Tibial nerve (tissue), 4 donors: ENCODE data around the gene TNPO3. TPM values are rescaled to one million over a fixed set of nuclear protein-coding genes. Genes with fewer than 3 reads are reported as not detected.

ENCODE experiments used
- DNase-seq, 2 donors: peaks; one replicate each; pipeline ENCODE4 v3.0.0-alpha.2; 2019; ENCODE audit warnings: low spot score in 2 of 2
- H3K27ac ChIP-seq, 4 donors: fragments of 200-600 bp; sonication (generic) in 3 of 4; one replicate each; pipeline ENCODE4 v1.5.1; 2017 to 2019; ENCODE audit warnings: mild to moderate bottlenecking in 1 of 4
- H3K27me3 ChIP-seq, 2 donors: fragments of 200-600 bp; sonication (generic) in 1 of 2; one replicate each; pipeline versions ENCODE4 v1.5.1 to v1.6.0; 2017 to 2019
- H3K36me3 ChIP-seq, 3 donors: fragments of 200-600 bp; sonication (generic); one replicate each; pipeline ENCODE4 v1.5.1; 2018 to 2019
- H3K4me1 ChIP-seq, 4 donors: fragments of 200-600 bp; sonication (generic) in 3 of 4; one replicate each; pipeline ENCODE4 v1.5.1; 2017 to 2019
- H3K4me3 ChIP-seq, 4 donors: fragments of 200-600 bp; sonication (generic) in 3 of 4; one replicate each; pipeline ENCODE4 v1.5.1; 2017 to 2019; ENCODE audit warnings: mild to moderate bottlenecking in 1 of 4, moderate library complexity in 1 of 4
- H3K9me3 ChIP-seq, 4 donors: fragments of 200-600 bp; sonication (generic) in 3 of 4; one replicate each; pipeline ENCODE4 v1.5.1; 2017 to 2019
- EP300 ChIP-seq, 2 donors: sonication (generic); formaldehyde crosslinking; IDR thresholded peaks; one replicate each; pipeline ENCODE4 v1.6.1; 2017; ENCODE audit warnings: antibody characterized with exemption in 2 of 2, mild to moderate bottlenecking in 1 of 2
- POLR2A ChIP-seq, 2 donors: fragments of 450-650 bp; IDR thresholded peaks; one replicate each; pipeline ENCODE4 v1.6.1; 2017; ENCODE audit warnings: antibody characterized with exemption in 2 of 2, mild to moderate bottlenecking in 2 of 2, moderate library complexity in 2 of 2
- WGBS, 2 donors: methylation state at CpG; one replicate each; pipeline ENCODE4 v1.1.5; 2018; 5-methylcytosine and 5-hydroxymethylcytosine counted together
- total RNA-seq, 4 donors: library from RNA; depleted of rRNA; stranded (reverse); fragments of >200 nt; gene quantifications; one replicate each; pipeline ENCODE4 v1.1.0, GENCODE V29; 2016
- TF ChIP-seq, protein P1 (sequence below), 5 experiments: fragments of 200-600 bp in 3 of 5; fragments of 450-650 bp in 2 of 5; sonication (generic) in 3 of 5; IDR thresholded peaks; one replicate each; pipeline ENCODE4 v1.5.1; 2016 to 2019; ENCODE audit warnings: antibody characterized with exemption in 5 of 5, mild to moderate bottlenecking in 3 of 5, moderate library complexity in 2 of 5

The TNPO3 gene
- total RNA-seq, 4 donors from 2014 or later: 33.9 to 36.9 (median 35.5) TPM

DNA sequence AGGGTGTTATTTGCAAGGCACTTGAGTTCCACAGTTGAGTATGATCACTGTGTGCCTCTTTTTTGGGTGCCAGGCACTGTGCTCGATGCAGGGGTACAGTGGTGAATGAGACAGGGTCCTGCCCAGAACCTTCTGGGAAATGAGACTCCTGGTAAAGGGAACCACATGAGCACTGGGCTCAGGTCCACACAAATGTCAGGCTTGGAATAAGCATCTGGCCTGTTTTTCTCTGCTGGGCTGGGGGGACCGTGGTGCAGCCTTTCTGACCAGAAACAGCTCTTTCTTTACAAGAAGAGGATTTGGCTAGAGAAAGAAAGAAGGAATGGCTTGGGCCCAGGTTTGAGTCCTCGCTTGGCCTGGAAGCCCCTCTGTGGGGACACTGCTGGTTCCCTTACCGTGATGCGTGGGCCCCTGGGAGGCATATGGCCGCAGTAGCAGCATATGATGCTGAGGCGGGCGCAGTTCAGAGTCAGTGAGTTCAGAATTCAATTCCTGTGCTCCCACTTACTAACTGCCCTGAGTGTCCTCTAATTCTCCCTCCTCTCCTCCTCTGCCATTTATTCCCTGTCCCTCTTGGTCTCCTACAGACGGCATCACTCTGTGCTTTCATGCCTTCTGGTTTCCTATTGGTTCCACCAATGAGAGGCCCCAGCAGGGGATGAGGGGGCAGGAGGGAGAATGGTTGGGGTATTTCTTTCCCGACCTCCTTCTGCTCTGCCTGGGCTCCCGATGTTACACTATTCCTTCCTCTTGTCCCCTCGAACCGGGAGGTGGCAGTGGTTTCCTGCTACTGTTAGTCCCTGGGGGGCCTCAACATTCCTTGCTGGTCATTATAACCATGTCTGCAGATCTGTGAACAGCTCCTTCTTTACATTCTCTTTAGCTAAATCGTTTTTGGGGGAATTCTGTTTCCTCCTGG lies 134.8 kb downstream of the TNPO3 start:
- Histone ChIP-seq H3K9me3 (no peaks in the 10 kb centered on the region), H3K36me3 (no peaks in the 10 kb centered on the region), H3K4me3 (no peak overlapping the region), H3K27ac (no peak overlapping the region), H3K27me3 (peaks cover 0 to 66% of the 10 kb centered on the region in 2 donors), H3K4me1 (peaks cover 0 to 11% (median 9%) of the 10 kb centered on the region in 4 donors)
- DNase-seq: no peak
- WGBS, 2 donors: 48 to 51% methylated on average over 14 of the region's 14 CpGs
- TF ChIP-seq, protein P1, sequence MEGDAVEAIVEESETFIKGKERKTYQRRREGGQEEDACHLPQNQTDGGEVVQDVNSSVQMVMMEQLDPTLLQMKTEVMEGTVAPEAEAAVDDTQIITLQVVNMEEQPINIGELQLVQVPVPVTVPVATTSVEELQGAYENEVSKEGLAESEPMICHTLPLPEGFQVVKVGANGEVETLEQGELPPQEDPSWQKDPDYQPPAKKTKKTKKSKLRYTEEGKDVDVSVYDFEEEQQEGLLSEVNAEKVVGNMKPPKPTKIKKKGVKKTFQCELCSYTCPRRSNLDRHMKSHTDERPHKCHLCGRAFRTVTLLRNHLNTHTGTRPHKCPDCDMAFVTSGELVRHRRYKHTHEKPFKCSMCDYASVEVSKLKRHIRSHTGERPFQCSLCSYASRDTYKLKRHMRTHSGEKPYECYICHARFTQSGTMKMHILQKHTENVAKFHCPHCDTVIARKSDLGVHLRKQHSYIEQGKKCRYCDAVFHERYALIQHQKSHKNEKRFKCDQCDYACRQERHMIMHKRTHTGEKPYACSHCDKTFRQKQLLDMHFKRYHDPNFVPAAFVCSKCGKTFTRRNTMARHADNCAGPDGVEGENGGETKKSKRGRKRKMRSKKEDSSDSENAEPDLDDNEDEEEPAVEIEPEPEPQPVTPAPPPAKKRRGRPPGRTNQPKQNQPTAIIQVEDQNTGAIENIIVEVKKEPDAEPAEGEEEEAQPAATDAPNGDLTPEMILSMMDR (IDR thresholded peaks at IDR 0.05): no peak
- TF ChIP-seq POLR2A (IDR thresholded peaks at IDR 0.05) (no peak), EP300 (IDR thresholded peaks at IDR 0.05) (no peak)

DNA sequence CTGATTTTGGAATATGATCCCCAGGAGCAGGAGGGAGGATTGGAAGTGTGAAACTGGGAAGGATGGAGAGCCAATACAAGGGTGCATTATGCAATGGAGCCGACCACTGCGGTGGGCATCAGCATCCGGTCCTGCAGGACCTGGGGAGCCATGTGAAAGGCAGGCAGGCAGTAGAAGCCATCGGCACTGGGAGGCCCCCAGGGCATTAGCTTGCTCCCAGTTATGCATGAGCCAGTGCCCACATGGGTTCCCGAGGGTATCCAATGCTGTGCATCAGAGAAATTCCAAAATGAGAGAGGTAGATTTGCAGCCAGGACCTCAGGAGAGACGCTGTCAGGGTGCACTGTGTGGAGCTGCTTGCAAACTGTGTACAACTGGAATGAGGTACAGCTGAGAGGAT lies 135.7 kb downstream of the TNPO3 start:
- Histone ChIP-seq H3K4me1 (peaks cover 0 to 17% (median 9%) of the 10 kb centered on the region in 4 donors), H3K27me3 (peaks cover 0 to 75% of the 10 kb centered on the region in 2 donors), H3K27ac (no peak overlapping the region), H3K36me3 (no peaks in the 10 kb centered on the region), H3K4me3 (no peak overlapping the region), H3K9me3 (no peaks in the 10 kb centered on the region)
- 68 to 73% methylated on average over 6 of the region's 6 CpGs for WGBS, 2 donors
- no peak for DNase-seq
- TF ChIP-seq, protein P1 (IDR thresholded peaks at IDR 0.05): no peak
- no peak for TF ChIP-seq EP300 (IDR thresholded peaks at IDR 0.05)
- no peak for TF ChIP-seq POLR2A (IDR thresholded peaks at IDR 0.05)

DNA sequence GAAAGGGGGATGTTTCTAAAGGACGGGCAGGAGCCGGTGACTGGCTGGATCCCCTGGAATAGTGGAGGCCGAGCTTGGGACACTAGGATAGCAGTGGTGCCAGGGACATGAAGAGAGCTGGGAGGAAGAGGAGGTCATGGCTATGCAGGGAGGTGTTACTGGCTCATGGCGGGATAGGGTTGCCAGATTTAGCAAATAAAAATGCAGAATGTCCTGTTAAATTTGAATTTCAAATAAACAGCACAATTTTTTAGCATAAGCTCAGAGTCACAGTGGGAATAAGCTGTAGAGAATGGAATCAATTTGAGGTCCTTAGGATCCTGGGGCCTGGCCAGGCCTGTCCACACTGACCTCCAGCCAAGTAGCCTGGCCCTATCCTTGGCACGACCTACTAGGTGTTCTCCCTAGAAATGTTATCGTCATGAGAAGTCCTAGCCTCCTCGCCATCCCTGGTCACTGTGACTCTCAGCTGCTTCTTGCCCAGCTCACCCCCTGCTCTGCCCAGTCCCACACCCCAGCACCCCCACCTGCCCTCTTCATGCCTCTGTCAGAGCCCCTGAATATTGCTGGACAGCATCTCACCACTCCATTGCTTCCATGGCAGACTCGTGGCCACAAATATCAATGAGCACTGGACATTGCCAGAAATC lies 136.8 kb downstream of the TNPO3 start:
- Histone ChIP-seq H3K4me1 (peaks cover 0 to 17% (median 9%) of the 10 kb centered on the region in 4 donors), H3K27me3 (peaks cover 0 to 77% of the 10 kb centered on the region in 2 donors), H3K36me3 (no peaks in the 10 kb centered on the region), H3K4me3 (no peak overlapping the region), H3K27ac (no peak overlapping the region), H3K9me3 (no peaks in the 10 kb centered on the region)
- no peak for DNase-seq
- 78 to 82% methylated on average over 8 of the region's 8 CpGs for WGBS, 2 donors
- no peak for TF ChIP-seq EP300 (IDR thresholded peaks at IDR 0.05)
- TF ChIP-seq POLR2A (IDR thresholded peaks at IDR 0.05): no peak
- TF ChIP-seq, protein P1 (IDR thresholded peaks at IDR 0.05): no peak

DNA sequence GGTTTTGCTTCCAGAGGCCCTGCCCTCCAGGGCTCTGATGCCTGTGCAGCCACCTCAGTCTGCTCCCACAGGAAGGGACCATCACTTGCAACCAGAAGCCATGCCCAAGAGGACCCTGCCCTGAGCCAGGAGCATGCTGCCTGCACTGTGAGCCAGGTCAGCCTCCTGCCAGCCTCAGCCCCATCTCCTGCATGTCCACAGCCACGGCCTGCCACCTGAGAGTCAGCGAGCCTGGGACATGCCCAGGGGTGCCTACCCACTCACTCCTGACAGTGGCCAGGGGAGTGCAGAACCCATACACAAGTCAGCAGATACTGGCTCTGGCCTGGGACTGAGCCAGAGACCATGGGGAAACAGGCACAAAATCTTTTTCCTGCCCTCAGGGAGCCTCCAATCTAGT lies 137.8 kb downstream of the TNPO3 start:
- H3K27me3 ChIP-seq: peaks cover 0 to 67% of the 10 kb centered on the region in 2 donors
- H3K4me1 ChIP-seq: peaks cover 0 to 17% (median 9%) of the 10 kb centered on the region in 4 donors
- no peaks in the 10 kb centered on the region for H3K9me3 ChIP-seq
- no peak overlapping the region for H3K27ac ChIP-seq
- H3K36me3 ChIP-seq: no peaks in the 10 kb centered on the region
- WGBS, 2 donors: 94 to 100% methylated on average over 1 to 2 of the region's 2 CpGs
- H3K4me3 ChIP-seq: no peak overlapping the region
- DNase-seq: no peak
- no peak for TF ChIP-seq POLR2A (IDR thresholded peaks at IDR 0.05)
- TF ChIP-seq, protein P1 (IDR thresholded peaks at IDR 0.05): no peak
- TF ChIP-seq EP300 (IDR thresholded peaks at IDR 0.05): no peak

DNA sequence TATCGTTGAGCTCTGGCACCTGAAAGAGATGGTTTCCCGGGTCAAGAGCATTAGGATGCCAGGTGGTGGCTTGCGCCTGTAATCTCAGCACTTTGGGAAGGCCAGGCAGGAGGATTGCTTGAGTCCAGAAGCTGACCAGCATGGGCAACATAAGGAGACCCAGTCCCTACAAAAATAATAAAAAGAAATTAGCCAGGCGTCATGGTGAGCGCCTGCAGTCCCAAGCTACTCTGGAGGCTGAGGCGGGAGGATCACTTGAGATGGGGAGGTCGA lies 138.3 kb downstream of the TNPO3 start:
- Histone ChIP-seq H3K27ac (no peak overlapping the region), H3K36me3 (no peaks in the 10 kb centered on the region), H3K9me3 (no peaks in the 10 kb centered on the region), H3K27me3 (peaks cover 0 to 66% of the 10 kb centered on the region in 2 donors), H3K4me1 (peaks cover 0 to 17% (median 9%) of the 10 kb centered on the region in 4 donors), H3K4me3 (no peak overlapping the region)
- WGBS, 2 donors: 91 to 94% methylated on average over 7 of the region's 7 CpGs
- no peak for DNase-seq
- no peak for TF ChIP-seq POLR2A (IDR thresholded peaks at IDR 0.05)
- TF ChIP-seq EP300 (IDR thresholded peaks at IDR 0.05): no peak
- TF ChIP-seq, protein P1 (IDR thresholded peaks at IDR 0.05): no peak
